A549 (cell line): ENCODE data around the gene CBX5.
"Not testable (repeated sequence)": the region's sequence is repeated elsewhere in the genome, so short reads cannot be mapped to it uniquely, and the experiment has no call there.

Source experiments
- GATA3 ChIP-seq: IDR thresholded peaks from 2 replicates; pipeline ENCODE4 v1.6.1; 2012; ENCODE audit warnings: borderline replicate concordance
- MAZ ChIP-seq: fragments of 150-350 bp; IDR thresholded peaks from 2 replicates; pipeline ENCODE4 v1.6.1; 2014; ENCODE audit warnings: antibody characterized with exemption, low read depth, low read length, borderline replicate concordance
- NR3C1 ChIP-seq: fragments of >200 bp; sonication (Bioruptor Twin); formaldehyde crosslinking; IDR thresholded peaks from 3 replicates; pipeline ENCODE4 v1.6.1; 2017
- PHF8 ChIP-seq: fragments of 200-600 bp; sonication (generic); IDR thresholded peaks from 2 replicates; pipeline ENCODE4 v1.6.1; 2016; ENCODE audit warnings: low read depth, mild to moderate bottlenecking, antibody characterized with exemption, moderate library complexity, borderline replicate concordance
- POLR2A ChIP-seq: IDR thresholded peaks from 2 replicates; pipeline ENCODE4 v1.6.1; 2012; ENCODE audit warnings: mild to moderate bottlenecking, low read length
- RCOR1 ChIP-seq: fragments of 150-350 bp; IDR thresholded peaks from 2 replicates; pipeline ENCODE4 v1.6.1; 2014; ENCODE audit warnings: antibody characterized with exemption, low read length, low read depth
- RNF2 ChIP-seq: fragments of 200-600 bp; sonication (generic); IDR thresholded peaks from 2 replicates; pipeline ENCODE4 v1.6.1; 2016; ENCODE audit warnings: low read depth, mild to moderate bottlenecking, antibody characterized with exemption, moderate library complexity, borderline replicate concordance
- SMC3 ChIP-seq: fragments of >200 bp; sonication (Bioruptor Twin); formaldehyde crosslinking; IDR thresholded peaks from 3 replicates; pipeline ENCODE4 v1.6.1; 2018; ENCODE audit warnings: inconsistent platforms
- ZC3H11A ChIP-seq: fragments of 450-650 bp; IDR thresholded peaks from 2 replicates; pipeline ENCODE4 v1.6.1; 2014; ENCODE audit warnings: antibody characterized with exemption, mild to moderate bottlenecking
- ZNF302 ChIP-seq: fragments of 250-450 bp; sonication (Bioruptor Pico); IDR thresholded peaks from 2 replicates; pipeline ENCODE4 v1.9.0; 2021; ENCODE audit warnings: inconsistent platforms, mild to moderate bottlenecking, moderate library complexity
- TF ChIP-seq, protein P1 (sequence below): IDR thresholded peaks from 2 replicates; pipeline ENCODE4 v1.6.1; 2012
- TF ChIP-seq, protein P2 (sequence below): fragments of >200 bp; sonication (Bioruptor Twin); formaldehyde crosslinking; IDR thresholded peaks from 3 replicates; pipeline ENCODE4 v1.5.1; 2016
- TF ChIP-seq, protein P3 (sequence below): fragments of 200-600 bp; sonication (generic); IDR thresholded peaks from 2 replicates; pipeline ENCODE4 v1.6.1; 2016; ENCODE audit warnings: antibody characterized with exemption, mild to moderate bottlenecking, moderate library complexity

DNA sequence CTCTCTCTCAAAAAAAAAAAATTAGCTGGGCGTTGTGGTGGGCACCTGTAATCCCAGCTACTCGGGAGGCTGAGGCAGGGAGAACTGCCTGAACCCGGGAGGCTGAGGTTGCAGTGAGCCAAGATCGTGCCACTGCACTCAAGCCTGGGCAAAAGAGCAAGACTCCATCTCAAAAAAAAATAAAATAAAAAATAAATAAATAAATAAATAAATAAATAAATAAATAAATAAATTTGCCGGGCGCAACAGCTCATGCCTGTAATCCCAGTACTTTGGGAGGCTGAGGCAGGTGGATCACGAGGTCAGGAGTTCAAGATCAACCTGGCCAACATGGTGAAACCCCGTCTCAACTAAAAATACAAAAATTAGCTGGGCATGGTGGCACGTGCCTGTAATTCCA is 94.6 kb downstream of the CBX5 start:
- TF ChIP-seq, protein P1, sequence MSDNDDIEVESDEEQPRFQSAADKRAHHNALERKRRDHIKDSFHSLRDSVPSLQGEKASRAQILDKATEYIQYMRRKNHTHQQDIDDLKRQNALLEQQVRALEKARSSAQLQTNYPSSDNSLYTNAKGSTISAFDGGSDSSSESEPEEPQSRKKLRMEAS: not testable (repeated sequence)
- not testable (repeated sequence) for TF ChIP-seq PHF8; GATA3; RNF2; RCOR1; POLR2A; ZC3H11A; NR3C1; SMC3; ZNF302 (CRISPR knock-in tag); MAZ
- TF ChIP-seq, protein P2, sequence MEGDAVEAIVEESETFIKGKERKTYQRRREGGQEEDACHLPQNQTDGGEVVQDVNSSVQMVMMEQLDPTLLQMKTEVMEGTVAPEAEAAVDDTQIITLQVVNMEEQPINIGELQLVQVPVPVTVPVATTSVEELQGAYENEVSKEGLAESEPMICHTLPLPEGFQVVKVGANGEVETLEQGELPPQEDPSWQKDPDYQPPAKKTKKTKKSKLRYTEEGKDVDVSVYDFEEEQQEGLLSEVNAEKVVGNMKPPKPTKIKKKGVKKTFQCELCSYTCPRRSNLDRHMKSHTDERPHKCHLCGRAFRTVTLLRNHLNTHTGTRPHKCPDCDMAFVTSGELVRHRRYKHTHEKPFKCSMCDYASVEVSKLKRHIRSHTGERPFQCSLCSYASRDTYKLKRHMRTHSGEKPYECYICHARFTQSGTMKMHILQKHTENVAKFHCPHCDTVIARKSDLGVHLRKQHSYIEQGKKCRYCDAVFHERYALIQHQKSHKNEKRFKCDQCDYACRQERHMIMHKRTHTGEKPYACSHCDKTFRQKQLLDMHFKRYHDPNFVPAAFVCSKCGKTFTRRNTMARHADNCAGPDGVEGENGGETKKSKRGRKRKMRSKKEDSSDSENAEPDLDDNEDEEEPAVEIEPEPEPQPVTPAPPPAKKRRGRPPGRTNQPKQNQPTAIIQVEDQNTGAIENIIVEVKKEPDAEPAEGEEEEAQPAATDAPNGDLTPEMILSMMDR: not testable (repeated sequence)
- TF ChIP-seq, protein P3, sequence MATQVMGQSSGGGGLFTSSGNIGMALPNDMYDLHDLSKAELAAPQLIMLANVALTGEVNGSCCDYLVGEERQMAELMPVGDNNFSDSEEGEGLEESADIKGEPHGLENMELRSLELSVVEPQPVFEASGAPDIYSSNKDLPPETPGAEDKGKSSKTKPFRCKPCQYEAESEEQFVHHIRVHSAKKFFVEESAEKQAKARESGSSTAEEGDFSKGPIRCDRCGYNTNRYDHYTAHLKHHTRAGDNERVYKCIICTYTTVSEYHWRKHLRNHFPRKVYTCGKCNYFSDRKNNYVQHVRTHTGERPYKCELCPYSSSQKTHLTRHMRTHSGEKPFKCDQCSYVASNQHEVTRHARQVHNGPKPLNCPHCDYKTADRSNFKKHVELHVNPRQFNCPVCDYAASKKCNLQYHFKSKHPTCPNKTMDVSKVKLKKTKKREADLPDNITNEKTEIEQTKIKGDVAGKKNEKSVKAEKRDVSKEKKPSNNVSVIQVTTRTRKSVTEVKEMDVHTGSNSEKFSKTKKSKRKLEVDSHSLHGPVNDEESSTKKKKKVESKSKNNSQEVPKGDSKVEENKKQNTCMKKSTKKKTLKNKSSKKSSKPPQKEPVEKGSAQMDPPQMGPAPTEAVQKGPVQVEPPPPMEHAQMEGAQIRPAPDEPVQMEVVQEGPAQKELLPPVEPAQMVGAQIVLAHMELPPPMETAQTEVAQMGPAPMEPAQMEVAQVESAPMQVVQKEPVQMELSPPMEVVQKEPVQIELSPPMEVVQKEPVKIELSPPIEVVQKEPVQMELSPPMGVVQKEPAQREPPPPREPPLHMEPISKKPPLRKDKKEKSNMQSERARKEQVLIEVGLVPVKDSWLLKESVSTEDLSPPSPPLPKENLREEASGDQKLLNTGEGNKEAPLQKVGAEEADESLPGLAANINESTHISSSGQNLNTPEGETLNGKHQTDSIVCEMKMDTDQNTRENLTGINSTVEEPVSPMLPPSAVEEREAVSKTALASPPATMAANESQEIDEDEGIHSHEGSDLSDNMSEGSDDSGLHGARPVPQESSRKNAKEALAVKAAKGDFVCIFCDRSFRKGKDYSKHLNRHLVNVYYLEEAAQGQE: not testable (repeated sequence)
